GM18868 (cell line): ENCODE results near the gene KIAA0753.
"Not testable (repeated sequence)": the region's sequence is repeated elsewhere in the genome, so short reads cannot be mapped to it uniquely, and the experiment has no call there.

Experiments used
- ATAC-seq: cut with Tn5 transposase; IDR thresholded peaks from one replicate; pipeline ENCODE4 v1.9.1; 2021; ENCODE audit warnings: mild to moderate bottlenecking, moderate library complexity; ENCODE audit not compliant: unreplicated experiment

The KIAA0753 gene

DNA sequence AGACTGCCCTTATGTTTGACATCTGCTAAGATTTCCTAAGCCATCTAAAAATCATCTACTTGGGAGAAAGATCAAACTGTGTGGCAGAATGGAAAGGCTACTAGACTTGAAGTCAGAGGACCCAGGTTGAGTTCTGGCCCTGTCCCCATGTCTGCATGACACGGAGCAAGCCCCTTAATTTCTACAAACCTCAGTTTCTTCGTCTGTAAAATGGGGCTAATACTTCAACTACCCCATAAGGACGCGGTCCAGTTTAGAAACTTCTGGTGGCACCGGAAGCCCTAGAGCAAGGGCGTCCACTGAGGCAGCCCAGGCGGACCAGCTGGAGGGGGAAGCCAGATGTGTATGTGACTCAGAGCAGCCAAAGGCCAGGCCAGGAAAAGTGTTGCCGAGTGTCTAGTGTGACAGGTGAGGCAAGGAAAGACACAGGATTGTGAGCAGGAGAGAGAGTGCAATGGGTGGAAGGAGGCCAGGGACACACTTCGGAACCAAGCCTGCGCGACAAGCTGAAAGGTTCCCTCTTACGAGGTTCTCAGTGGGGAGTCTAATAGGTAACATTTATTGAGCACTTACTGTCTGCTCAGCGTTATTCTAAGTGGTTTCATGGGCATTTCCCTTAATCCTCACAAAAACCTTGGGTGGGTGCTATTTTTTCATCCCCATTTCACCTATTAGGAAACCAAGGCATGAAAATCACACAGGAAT, 66.4 kb downstream of the KIAA0753 start:
- ATAC-seq, result no peak

- ATAC-seq, result not testable (repeated sequence)
Observed at GRCh38 chr17:6573495-6573894, 67.0 kb downstream of the KIAA0753 start.

DNA sequence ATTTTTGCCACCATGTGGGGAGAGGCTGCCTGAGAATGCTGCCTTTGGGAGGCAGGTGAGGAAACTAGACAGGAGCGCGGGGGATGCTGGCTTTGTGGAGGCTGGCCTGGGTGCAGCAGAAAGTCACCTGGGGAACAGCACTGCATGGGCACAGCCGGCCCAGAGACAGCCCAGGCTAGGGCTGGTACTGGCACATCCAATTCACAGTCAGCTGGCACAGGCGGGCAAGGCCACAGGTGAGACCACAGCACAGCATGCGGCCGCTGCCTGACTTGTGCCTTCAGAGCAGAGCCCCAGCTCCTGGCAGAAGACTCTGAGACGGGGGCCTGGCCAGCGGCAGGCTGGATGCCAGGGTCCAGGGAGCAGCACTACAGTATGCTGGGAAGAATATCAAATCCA, 67.5 kb downstream of the KIAA0753 start:
- no peak for ATAC-seq

GRCh38 chr17:6571452-6571781, 69.1 kb downstream of the KIAA0753 start:
- no peak for ATAC-seq

- no peak for ATAC-seq
Observed at GRCh38 chr17:6570731-6571451, 69.6 kb downstream of the KIAA0753 start.

DNA sequence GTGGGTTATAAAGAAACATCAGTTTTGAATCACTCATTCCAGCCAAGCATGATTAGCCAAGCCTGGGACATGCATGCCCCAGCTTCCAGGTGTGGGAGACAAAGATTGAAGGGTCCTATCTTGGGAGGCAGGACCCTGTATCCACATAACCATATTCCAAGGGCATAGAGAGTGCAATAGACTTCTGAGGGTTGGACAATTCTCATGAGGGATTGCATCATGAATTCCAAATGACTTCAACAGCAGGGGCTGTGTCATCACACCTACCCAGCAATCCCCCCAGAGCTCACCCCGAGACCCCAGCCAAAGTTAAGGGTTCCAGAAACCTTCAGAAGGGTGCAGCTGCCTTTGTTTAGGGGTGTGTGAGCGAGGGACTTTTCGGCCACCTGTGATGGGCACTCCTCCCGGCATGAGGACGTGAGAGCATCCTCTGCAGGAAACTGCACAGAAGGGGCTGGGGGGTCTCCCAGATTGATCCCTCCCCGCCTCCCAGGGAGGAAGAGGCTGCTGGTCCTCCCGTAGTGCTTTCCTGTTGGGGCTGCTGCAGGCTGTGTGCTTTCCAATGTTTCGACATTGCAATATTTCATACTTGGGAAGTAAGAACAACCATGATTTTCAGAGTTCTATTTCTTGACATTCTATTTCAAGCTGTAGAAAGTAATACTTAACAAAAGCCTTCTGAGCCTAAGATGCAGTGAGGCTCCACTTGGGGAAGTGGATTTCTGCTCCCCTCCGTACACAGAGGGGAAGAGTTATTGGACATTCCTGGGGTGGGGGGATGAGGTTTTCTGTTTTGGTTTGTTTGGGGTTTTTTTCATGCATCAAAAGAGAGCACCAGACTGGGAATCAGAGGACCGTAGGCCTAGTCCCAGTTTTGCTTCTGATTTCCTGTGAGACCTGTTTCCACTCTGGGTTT, 70.9 kb downstream of the KIAA0753 start:
- ATAC-seq, result no peak

- ATAC-seq, result no peak
Observed at GRCh38 chr17:6568184-6568758, 72.2 kb downstream of the KIAA0753 start.

DNA sequence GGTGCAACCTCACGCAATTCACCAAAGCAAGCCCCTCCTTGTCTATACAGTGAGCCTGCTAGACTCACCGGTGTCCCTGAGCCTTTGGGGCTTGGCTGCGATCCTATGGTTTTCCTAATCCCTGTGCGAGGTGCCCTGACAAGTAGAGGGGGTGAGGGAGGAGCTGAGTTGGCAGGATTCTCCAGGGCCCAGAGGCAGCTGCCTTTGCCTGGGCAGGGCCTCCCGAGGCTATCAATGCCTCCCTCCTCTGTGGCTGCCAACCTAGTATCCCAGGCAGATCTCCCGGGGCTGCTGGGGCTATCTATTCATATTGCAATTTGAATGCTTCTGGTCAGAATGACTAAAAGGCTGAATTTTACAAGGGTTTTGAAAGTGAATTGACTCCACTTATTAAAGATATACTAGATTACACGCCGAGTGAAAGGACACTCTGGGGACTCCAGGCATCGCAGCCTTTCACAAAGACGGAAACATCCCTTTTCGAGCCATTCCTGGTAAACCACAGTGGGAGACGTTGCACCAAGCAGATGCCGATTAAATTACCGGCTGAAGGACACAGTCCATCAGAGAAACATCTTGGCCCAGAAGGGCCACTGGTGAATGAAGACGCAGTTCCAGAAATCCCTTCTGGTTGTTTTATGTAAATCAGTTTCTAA, 72.9 kb downstream of the KIAA0753 start:
- ATAC-seq, result no peak

- no peak for ATAC-seq
Observed at GRCh38 chr17:6561446-6561845, 79.1 kb downstream of the KIAA0753 start.

DNA sequence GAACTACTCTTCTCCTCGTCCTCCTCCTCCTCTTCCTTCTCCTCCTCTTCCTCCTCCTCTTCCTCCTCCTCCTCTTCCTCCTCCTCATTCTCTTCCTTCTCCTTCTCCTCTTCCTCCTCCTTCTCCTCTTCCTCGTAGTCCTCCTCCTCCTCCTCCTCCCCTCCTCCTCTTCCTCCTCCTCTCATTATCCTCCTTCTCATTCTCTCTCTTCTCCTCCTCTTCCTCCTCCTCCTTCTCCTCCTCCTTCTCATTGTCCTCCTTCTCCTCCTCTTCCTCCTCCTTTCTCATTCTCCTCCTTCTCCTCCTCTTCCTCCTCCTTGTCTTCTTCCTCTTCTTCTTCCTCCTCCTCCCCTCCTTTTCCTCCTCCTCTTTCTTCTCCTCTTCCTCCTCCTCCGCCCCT, 80.0 kb downstream of the KIAA0753 start:
- no peak for ATAC-seq

DNA sequence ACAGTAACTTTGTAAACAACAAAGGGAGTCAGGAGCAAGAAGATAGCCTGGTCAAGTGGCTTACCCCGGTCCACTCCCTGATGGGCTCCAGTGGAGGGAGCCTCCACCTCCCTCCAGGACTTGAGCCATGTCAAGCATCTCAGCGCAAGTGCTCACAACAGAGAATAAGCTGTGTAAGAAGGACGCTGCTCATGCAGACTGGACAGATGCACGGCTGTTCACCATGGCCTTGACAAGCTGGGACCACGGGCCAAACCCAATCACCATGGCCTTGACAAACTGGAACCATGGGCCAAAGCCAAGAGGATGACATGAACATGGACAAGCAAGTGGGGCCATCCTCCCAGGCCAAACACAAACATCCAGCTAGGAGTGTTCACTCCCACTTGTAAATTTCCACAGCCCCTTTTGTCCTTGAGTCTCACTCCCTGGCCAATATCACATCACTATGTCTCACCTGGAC, 80.7 kb downstream of the KIAA0753 start:
- ATAC-seq, result no peak

GRCh38 chr17:6558932-6559752, 81.4 kb downstream of the KIAA0753 start:
- no peak for ATAC-seq

DNA sequence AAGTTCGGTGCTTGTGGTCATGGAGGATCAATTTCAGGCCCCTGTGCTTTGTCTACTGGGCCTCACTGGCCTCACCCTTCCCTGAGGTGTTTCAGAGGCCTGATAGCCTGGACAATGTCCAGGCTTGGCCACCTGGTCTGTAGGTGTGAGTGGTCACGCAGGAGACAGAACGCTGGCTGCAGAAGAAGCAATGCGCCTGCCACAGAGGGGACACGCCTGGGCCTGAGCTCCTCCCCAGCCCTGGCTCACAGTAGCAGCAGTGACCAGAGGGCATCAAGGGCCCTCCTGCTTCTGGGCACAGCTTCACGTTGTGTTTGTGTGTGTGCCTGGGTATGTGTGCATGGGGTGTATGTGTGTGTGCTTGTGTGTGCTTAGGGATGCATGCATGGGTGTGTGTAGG, 82.2 kb downstream of the KIAA0753 start:
- ATAC-seq, result no peak

GRCh38 chr17:6557040-6557438, 83.5 kb downstream of the KIAA0753 start:
- no peak for ATAC-seq

DNA sequence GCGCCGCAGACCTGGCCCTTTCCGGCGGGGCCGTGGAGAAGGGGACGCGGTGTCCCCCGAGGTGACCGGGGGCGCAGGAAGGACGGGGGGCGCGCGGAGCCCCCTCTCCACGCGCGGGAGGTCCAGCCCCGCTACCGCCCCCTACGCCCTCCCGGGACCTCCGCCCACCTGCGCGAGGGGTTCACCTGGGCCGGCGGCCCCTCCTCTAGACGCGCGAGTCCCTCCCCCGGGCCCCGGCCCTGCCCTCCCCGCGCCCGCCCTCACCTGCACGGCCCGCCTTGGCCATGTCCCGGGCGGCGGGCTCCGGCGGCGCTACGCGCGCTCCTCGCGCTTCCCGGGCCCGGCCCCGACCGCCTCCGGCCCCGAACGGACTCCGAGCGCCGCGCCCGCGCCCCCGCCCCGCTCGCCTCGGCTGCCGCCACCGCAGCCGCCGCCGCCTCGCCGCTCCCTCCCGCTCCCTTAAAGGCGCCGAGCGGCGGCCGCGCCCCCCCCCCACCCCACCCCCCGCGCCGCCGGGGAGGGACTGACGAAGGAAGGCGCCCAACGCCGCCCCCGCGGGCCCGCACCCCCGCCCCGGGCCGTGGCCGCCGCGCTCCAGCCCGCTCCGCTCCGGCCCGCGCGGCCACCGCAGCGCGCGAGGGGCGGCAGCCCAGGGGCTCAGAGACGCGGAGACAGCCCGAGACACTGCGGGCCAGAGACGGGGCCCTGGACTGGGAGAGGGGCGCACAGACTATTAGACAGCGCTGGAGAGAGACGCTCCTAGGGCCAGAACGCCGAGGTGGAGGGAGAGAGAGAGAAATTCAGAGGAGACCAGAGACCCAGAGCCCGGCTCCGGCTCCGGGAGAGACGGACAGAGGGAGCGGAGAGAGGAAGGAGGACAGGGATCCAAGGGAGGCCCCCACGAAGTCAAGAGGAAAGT, 84.1 kb downstream of the KIAA0753 start, which contains the start of gene PITPNM3:
Gene PITPNM3 (minus strand): TSS at position 435 of the 919 bp plus-strand sequence. CDS start 149 bp downstream, at position 286.
- no peak for ATAC-seq

DNA sequence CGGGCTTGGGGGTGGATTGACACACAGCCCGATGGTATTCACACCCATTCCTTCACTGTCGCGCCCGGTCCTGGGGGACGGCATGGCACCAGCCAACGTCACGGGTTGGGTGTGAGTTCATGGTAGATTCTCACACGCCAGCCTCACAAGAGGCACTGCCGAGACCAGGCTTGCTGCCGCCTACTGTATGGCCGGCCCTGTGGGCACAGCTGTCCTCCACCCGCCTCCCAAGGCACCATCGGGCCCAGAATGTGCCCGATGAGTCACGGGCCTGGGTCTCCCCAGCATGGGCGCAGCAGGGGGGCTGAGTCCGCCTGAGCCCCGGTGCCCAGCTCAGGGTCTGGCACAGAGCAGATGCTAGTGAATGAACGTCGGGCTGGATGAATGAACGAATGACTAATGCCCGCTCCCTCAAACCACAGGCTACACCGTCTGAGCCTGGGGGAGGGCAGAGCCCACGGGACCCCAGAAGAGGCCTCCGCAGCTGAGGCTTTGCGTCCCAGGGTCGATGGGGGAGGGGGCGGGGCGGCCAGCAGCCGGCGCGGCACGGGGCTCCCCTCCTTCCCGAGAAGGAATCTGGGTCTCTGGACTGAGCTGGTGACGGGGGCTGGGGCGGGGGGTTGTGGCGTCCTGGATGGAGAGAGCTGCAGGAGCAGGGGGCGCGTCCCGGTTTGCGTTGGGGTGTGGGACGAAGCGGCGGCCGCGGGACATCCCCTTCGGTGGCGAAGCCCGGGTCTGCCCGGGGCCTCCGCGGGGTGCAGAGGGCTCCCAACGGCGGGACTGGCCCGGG, 85.0 kb downstream of the KIAA0753 start:
- no peak for ATAC-seq

DNA sequence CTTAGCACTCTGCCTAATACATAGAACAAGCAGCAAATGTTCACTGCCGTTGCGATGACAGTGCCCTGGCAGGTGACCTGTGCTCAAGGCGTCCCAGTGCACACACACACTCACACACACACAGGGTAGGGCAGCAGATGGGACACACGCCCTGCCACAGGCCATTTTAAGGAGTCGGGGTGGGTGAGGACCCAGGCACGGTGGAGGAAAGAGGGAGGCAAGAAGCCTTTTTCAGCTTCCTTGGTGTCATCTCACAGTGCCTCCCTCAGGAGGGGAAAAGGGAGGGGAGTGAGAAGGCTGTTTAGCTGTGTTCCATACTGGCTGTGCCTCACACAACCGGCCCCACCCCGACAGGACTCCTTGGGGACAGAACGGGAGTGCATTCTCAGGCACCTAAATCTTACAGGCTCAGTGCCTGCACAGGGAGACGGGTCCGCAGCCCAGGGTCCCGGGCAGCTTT, 85.6 kb downstream of the KIAA0753 start:
- ATAC-seq, result no peak

GRCh38 chr17:6554342-6554741, 86.2 kb downstream of the KIAA0753 start:
- ATAC-seq, result no peak
